Urothelium cell line (cell line): ENCODE measurements around the gene SPSB3.

Experiments
- DNase-seq: peaks from one replicate; pipeline ENCODE4 v3.0.0; 2011; ENCODE audit warnings: low spot score, mixed read lengths
- FAIRE-seq: peaks from 2 replicates; lab custom pipeline; 2011; peaks lifted over from hg19 to GRCh38; lab: Jason Lieb, UNC

SPSB3 gene

GRCh38 chr16:1775846-1776671 lies 6.3 kb downstream of the SPSB3 start:
- FAIRE-seq (no peak), DNase-seq (no peak)

- DNase-seq (no peak), FAIRE-seq (no peak)
These were observed 7.1 kb downstream of the SPSB3 start for GRCh38 chr16:1775006-1775845.

- FAIRE-seq: no peak
- no peak for DNase-seq
These were observed 8.0 kb downstream of the SPSB3 start for GRCh38 chr16:1774448-1774780.

DNA sequence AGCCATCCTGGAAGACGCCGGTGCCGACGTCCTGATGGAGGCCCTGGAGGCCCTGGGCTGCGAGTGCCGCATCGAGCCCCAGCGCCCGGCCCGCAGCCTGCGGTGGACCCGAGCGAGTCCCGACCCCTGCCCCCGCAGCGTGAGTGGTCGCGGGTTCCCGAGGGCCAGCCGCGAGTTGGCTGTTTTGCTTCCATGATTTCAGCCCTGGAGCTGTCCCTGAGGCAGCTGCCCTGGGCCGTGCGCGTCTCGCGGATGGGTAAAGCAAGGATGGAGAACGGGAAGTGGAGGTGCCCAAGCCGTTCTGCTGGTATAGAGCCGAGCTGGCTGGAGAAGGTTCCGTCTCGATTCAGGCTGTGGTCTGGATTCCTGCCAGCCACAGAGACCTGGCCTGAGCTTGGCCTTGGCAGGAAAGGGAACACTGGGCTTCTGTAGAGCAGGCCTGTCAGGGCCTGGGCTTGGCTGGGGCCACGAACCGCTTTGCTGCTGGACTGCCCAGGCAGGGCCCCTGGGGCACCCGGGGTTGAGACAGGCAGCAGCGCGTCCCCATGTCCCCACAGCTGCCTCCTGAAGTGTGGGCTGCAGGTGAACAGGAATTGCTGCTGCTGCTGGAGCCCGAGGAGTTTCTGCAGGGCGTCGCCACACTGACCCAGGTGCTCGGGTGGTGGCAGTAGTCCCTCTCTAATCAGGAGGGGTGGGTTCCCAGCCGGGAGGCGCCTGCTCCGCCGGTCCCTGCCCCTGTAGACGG lies 8.5 kb downstream of the SPSB3 start:
- FAIRE-seq (no peak), DNase-seq (no peak)

DNA sequence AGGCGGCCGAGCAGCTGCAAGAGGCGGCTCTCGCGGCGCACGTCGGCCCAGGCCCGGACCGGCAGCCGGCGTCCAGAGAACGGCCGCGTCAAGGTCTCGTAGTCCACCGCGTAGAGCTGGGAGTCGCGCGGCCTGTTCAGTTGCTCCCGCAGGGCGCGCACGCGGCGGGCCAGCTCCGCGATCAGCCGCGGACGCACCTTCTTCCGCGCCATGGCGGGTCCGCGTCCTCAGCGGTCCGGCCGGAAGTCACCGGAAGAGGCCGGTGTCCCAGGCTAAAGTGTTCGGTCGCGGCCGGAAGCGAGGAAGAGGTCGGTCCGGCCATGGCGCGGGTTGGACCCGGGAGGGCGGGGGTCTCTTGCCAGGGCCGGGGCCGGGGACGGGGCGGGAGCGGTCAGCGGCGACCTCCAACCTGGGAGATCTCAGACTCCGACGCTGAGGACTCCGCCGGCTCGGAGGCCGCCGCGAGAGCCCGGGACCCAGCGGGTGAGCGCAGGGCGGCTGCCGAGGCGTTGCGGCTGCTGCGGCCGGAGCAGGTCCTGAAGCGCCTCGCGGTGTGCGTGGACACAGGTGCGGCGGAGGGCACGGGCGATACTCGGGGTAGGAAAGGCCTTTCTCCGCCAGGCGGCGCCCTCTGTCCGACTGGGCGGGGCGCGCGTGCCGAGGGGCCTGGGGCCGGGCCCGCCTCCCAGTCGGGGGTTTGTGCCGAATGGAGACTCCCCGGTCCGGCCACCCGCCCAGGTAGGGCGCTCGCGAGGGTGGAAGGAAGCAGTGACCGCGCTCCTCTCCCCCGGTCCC lies 9.3 kb downstream of the SPSB3 start, which contains the start of gene MRPS34:
MRPS34 (minus strand) TSS at position 227 of the 795 bp plus-strand sequence; CDS start at position 212, 15 bp downstream.
- peak; percentile 92 for FAIRE-seq
- peak; percentile 87 for DNase-seq

DNA sequence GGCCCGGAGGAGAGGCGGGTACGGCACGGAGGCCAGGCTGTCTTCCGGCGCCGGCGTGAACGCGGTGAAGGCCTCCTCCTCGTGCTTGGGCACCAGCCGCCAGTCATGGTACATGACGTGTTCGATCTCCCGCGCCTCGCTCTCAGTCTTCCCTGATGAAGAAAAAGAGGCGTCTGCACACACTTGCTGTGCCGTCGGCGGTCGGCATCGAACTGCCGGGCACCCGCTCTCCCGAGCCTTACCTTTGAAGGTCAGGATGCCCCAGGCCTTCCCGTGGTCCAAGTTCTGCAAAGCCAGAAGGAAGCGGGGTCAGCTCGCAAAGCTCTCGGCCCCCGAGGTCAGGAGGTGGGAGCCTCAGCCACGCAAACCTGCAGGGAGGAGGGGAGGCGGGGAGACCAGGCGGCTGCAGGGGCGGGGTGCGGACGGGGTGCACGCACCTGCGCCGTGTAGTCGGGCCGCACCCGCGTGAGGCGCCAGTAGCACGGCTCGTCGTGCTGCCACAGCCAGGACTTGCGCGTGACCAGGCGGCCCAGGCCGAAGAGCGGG lies 9.9 kb downstream of the SPSB3 start, which contains the start of gene EME2:
EME2 (plus strand) TSS at position 449 of the 546 bp plus-strand sequence. CDS start 418 bp downstream, outside the sequence.
- DNase-seq (no peak), FAIRE-seq (no peak)

DNA sequence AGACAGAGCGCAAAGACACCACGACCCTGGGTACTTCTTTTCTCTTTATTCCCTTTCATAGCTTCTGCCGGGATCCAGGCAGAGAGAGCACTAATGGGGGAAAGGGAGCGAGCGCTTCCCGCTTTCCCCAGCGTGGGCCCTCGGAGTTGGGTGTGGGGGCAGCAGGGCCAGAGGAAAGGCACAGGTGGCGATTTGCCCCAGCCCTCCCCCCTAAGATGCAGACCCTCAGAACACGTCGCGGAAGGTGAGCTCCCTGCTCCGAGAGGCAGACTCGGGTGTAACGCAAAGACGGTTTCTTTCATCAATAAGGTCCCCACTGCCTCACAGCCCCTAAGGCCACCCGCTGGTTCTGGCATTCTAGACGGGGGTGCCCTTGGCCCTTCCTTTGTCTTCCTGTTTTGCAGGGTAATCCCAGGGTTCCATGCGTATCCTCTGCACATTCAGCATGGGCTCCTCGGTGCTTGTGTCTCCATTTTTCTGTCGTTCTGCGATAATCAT lies 10.5 kb downstream of the SPSB3 start:
- DNase-seq (no peak), FAIRE-seq (peak; percentile 75)

- DNase-seq: peak; percentile 83
- FAIRE-seq: peak; percentile 65
These were observed 11.0 kb downstream of the SPSB3 start, which contains the start of gene NME3 for GRCh38 chr16:1771188-1771863. NME3 (minus strand) TSS chr16:1771543; CDS start chr16:1771534, 9 bp downstream.

DNA sequence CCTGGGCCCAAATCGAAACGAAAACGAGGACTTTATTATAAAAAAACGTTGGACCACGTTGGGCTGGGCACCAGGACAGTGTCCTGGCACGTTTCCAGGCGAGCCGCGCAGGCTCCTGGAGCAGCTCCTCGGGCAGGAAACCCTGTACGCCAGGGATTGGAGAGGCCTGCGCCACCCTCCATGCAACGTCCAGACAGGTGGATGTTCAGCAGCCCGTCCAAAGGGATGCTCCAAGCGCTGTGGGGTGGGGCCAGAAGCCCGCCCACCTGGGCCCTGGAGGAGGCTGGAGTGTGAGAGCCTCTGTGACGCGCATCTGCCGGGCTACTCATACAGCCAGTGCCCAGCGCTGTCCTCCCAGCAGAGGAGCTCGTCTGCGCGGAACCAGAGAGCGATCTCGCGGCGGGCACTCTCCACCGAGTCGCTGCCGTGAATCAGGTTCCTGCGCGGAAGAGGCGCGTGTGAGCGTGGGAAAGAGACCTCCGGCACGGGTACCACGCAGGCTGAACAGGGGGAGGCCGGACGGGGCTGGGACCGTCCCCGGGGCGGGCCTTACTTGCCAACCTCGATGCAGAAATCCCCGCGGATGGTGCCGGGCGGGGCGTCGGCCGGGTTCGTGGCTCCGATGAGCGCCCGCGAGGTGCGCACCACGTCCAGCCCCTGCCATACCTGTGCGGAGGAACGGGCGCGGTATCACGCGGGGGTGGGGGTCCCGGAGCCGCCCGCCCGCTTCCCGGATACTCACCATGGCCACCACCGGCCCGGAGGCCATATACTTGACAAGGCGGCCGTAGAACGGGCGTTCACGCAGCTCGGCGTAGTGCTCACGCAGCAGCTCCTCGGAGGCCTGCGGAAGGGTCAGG lies 11.8 kb downstream of the SPSB3 start:
- DNase-seq (peak; percentile 67), FAIRE-seq (peak; percentile 71)

- no peak for FAIRE-seq
- DNase-seq: no peak
These were observed 12.7 kb downstream of the SPSB3 start for GRCh38 chr16:1769402-1770300.

GRCh38 chr16:1768767-1769401 lies 13.5 kb downstream of the SPSB3 start:
- no peak for DNase-seq
- FAIRE-seq: peak; percentile 46

- DNase-seq: no peak
- no peak for FAIRE-seq
These were observed 14.2 kb downstream of the SPSB3 start for GRCh38 chr16:1768061-1768766.

DNA sequence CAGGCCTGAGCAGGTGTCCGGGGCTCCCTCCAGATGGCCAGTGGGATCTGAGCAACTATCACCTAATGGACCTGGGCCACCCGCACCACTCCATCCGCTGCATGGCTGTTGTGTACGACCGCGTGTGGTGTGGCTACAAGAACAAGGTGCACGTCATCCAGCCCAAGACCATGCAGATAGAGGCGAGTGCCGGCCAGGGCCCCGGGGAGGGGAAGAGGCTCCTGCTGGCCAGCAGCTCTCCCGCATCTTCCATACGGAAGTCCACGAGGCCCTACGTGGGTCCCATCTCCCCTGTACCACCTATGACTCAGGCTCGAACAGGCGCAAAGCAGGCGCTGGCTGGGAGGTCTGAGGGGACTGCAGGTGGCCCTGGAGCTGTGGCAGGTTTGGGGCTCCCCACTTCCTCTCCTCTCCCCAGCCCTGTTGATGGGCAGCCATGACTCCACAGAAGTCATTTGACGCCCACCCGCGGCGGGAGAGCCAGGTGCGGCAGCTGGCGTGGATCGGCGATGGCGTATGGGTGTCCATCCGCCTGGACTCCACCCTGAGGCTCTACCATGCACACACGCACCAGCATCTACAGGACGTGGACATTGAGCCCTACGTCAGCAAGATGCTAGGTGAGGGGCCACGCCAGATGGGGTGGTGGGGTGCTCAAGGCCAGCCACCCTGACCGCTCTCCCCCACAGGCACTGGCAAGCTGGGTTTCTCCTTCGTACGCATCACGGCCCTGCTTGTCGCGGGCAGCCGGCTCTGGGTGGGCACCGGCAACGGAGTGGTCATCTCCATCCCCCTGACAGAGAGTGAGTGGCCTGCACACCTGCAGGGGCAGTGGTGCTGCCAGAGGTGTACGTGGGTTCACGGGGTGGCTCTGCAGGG lies 15.0 kb downstream of the SPSB3 start:
- FAIRE-seq (no peak), DNase-seq (no peak)

- FAIRE-seq (no peak), DNase-seq (no peak)
These were observed 15.7 kb downstream of the SPSB3 start for GRCh38 chr16:1766701-1767100.

DNA sequence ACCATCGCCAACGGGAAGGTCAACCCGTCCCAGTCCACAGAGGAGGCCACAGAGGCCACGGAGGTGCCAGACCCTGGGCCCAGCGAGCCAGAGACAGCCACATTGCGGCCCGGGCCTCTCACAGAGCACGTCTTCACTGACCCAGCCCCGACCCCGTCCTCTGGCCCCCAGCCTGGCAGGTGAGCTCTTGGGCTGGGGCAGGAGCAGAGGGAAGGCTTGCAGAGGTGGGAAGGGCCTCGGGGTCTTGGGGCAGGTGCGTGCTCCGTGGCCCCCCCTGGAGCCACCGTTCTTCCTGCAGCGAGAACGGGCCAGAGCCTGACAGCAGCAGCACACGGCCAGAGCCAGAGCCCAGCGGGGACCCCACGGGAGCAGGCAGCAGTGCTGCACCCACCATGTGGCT lies 16.1 kb downstream of the SPSB3 start:
- FAIRE-seq (no peak), DNase-seq (no peak)
